Neural progenitor cell (in vitro differentiated cells): ENCODE results near the gene FBXO17.

ENCODE experiments used
- CTCF ChIP-seq: fragments of 200-600 bp; sonication (generic); IDR thresholded peaks from 2 replicates; pipeline ENCODE4 v1.5.1; 2017; ENCODE audit warnings: antibody characterized with exemption, mild to moderate bottlenecking
- EZH2 ChIP-seq: fragments of 200-600 bp; sonication (generic); IDR thresholded peaks from 2 replicates; pipeline ENCODE4 v1.6.1; 2017; ENCODE audit warnings: antibody characterized with exemption, mild to moderate bottlenecking, moderate library complexity
- EZH2phosphoT487 ChIP-seq: fragments of 200-600 bp; sonication (generic); IDR thresholded peaks from 2 replicates; pipeline ENCODE4 v1.6.1; 2017; ENCODE audit warnings: antibody characterized with exemption

GRCh38 chr19:38964738-38965137 lies 10.8 kb downstream of the FBXO17 start:
- TF ChIP-seq CTCF (no peak), EZH2 (no peak), EZH2phosphoT487 (no peak)
